Heart right ventricle (tissue), 16 donors: ENCODE data around the gene GON4L. TPM values are rescaled to one million over a fixed set of nuclear protein-coding genes. Genes with fewer than 3 reads are reported as not detected.
A peak's percentile ranks its signal among the peaks of the same experiment; 100 is the strongest.

Experiments
- ATAC-seq, 8 donors: fragments of 200-7000 bp; cut with Tn5 transposase; one replicate each; pipeline ENCODE4 v1.9.1; 2020; ENCODE audit warnings: mild to moderate bottlenecking in 8 of 8, moderate library complexity in 8 of 8, moderate number of reproducible peaks in 1 of 8
- DNase-seq, 2 donors: peaks; one replicate each; pipeline ENCODE4 v3.0.0-alpha.2; 2020
- H3K27ac ChIP-seq, 10 donors: fragments of 200-600 bp; sonication (generic) in 2 of 10; one replicate each; pipeline versions ENCODE4 v1.5.0 to v1.8.0; 2020 to 2022; ENCODE audit warnings: mild to moderate bottlenecking in 3 of 10
- H3K27me3 ChIP-seq, 7 donors: fragments of 200-600 bp; one replicate each; pipeline ENCODE4 v1.8.0; 2021 to 2022; ENCODE audit warnings: mild to moderate bottlenecking in 2 of 7
- H3K36me3 ChIP-seq, 9 donors: fragments of 200-600 bp; sonication (generic) in 1 of 9; one replicate each; pipeline versions ENCODE4 v1.5.0 to v1.8.0; 2020 to 2022; ENCODE audit warnings: mild to moderate bottlenecking in 2 of 9
- H3K4me1 ChIP-seq, 9 donors: fragments of 200-600 bp; sonication (generic) in 1 of 9; one replicate each; pipeline versions ENCODE4 v1.5.0 to v1.8.0; 2020 to 2022; ENCODE audit warnings: mild to moderate bottlenecking in 4 of 9
- H3K4me3 ChIP-seq, 10 donors: fragments of 200-600 bp; sonication (generic) in 2 of 10; one replicate each; pipeline versions ENCODE4 v1.5.0 to v1.8.0; 2020 to 2022; ENCODE audit warnings: mild to moderate bottlenecking in 7 of 10, moderate library complexity in 2 of 10
- H3K9me3 ChIP-seq, 11 donors: fragments of 200-600 bp in 10 of 11; sonication (generic) in 2 of 11; one replicate each; pipeline versions ENCODE4 v1.5.0 to v1.8.0; 2013 to 2022; ENCODE audit warnings: mild to moderate bottlenecking in 2 of 11, control low read depth in 1 of 11, moderate library complexity in 1 of 11
- WGBS, 2 donors: extraction: QIAGEN DNeasy Blood & Tissue Kit; methylation state at CpG; one replicate each; pipeline ENCODE4 v1.1.7; 2013; ENCODE audit warnings: inconsistent platforms in 1 of 2; 5-methylcytosine and 5-hydroxymethylcytosine counted together
- intact Hi-C, 10 donors: fragments of 100-400 bp; cut with DNase I; formaldehyde crosslinking; loops; one replicate each; pipeline versions ENCODE4 v1.11.1 to v1.14.2; 2022
- polyA plus RNA-seq, 2 donors: library from polyadenylated mRNA; stranded (reverse); fragments of 200-250 nt; gene quantifications; one replicate each; pipeline ENCODE4 v1.2.3, GENCODE V29; 2013
- total RNA-seq, 10 donors: library from RNA; stranded (reverse); fragmentation: NEBNext Ultra II Directional in 3 of 10; extraction: Animal tissue kit (Norgen Biotek cat#: 25700) in 3 of 10; gene quantifications; one replicate each; pipeline versions ENCODE4 v1.2.1 to v1.2.4, GENCODE V29; 2021 to 2023
- TF ChIP-seq, protein P1 (sequence below), 9 donors: fragments of 200-600 bp; sonication (generic) in 2 of 9; IDR thresholded peaks; one replicate each; pipeline versions ENCODE4 v1.5.0 to v1.8.0; 2021 to 2022; ENCODE audit warnings: antibody characterized with exemption in 9 of 9, mild to moderate bottlenecking in 5 of 9, moderate library complexity in 1 of 9
- donor health status: Arrhythmogenic right ventricular cardiomyopathy.
- donor health status: ischemic (EF 13 %, LVEDD 7.1; RV severe dilation, severe dysfunction).
- donor health status: healthy with polysubstance abuse.
- donor health status: DM: no; HTN: yes; CAD: no.
- donor health status: DM: no; HTN: no; CAD: no.
- donor health status: ischemic (EF 25% LVEDD 6.9; RV normal size, moderate dysfunction).
- donor health status: ischemic (EF 25% LVEDD 5.7; RV mildly dilated, moderate dysfunction).
- donor health status: healthy.
- donor health status: DM: yes; HTN: yes; CAD: no.
- donor health status: Ischemic cardiomyopathy.
- donor health status: ischemic (EF 35%, LVEDD 5.7; RV mildly dilated, moderate dysfunction).
- donor health status: nonischemic (EF 11% LVEDD 7.7; RV severe dilation, severe dysfunction).
- donor health status: DM: yes; HTN: yes; CAD: no.
- donor health status: PGD.
- donor health status: ischemic (EF 29% LVEDD 5.4; RV normal size, mild dysfunction).
- donor health status: nonischemic (EF 23%, LVEDD 6.1; RV moderate dilation, normal function).

Gene GON4L
- total and polyA plus RNA-seq, 12 donors: 8.8 to 30.7 (median 26.7) TPM

DNA sequence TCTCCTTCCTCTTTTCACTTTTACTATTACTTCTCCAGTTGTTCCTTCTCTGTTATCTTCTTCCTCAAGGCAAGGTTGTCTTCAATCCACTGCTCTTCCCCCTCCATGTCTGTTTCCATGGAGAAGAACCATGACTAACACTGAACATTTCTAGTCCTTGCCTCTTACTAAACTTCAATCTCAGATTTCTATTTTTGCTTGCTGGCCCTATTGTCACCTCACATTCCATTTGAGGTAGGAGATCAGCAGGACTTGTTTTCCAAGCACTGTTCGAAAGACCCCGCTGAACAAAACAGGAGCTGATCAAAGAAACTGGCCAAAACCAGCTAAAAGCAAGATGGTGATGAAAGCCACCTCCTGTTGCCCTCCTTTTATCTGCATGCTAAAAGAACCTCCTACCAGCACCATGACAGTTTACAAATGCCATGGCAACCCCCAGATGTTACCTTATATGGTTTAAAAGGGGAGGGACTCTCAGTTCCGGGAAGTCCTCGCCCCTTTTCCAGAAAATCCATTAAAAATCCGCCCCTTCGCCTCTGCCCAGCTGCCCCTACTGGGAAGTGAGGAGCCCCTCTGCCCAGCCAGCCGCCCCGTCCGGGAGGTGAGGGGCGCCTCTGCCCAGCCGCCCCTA lies 22.6 kb downstream of the GON4L start:
- TF ChIP-seq, protein P1, sequence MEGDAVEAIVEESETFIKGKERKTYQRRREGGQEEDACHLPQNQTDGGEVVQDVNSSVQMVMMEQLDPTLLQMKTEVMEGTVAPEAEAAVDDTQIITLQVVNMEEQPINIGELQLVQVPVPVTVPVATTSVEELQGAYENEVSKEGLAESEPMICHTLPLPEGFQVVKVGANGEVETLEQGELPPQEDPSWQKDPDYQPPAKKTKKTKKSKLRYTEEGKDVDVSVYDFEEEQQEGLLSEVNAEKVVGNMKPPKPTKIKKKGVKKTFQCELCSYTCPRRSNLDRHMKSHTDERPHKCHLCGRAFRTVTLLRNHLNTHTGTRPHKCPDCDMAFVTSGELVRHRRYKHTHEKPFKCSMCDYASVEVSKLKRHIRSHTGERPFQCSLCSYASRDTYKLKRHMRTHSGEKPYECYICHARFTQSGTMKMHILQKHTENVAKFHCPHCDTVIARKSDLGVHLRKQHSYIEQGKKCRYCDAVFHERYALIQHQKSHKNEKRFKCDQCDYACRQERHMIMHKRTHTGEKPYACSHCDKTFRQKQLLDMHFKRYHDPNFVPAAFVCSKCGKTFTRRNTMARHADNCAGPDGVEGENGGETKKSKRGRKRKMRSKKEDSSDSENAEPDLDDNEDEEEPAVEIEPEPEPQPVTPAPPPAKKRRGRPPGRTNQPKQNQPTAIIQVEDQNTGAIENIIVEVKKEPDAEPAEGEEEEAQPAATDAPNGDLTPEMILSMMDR (IDR thresholded peaks at IDR 0.05): no peak
- Histone ChIP-seq H3K4me1 (peaks cover 0 to 16% (median 8%) of the 10 kb centered on the region in 9 donors), H3K9me3 (no peaks in the 10 kb centered on the region), H3K27ac (no peak overlapping the region), H3K4me3 (no peak overlapping the region), H3K36me3 (peaks cover 0 to 32% (median 0%) of the 10 kb centered on the region in 9 donors), H3K27me3 (no peaks in the 10 kb centered on the region)
- ATAC-seq (peak in 2 of 8 donors; percentile 23 to 52), DNase-seq (no peak)
- WGBS, 2 donors: 93 to 95% methylated on average over 11 of the region's 11 CpGs
- intact Hi-C loops: no loop called here

DNA sequence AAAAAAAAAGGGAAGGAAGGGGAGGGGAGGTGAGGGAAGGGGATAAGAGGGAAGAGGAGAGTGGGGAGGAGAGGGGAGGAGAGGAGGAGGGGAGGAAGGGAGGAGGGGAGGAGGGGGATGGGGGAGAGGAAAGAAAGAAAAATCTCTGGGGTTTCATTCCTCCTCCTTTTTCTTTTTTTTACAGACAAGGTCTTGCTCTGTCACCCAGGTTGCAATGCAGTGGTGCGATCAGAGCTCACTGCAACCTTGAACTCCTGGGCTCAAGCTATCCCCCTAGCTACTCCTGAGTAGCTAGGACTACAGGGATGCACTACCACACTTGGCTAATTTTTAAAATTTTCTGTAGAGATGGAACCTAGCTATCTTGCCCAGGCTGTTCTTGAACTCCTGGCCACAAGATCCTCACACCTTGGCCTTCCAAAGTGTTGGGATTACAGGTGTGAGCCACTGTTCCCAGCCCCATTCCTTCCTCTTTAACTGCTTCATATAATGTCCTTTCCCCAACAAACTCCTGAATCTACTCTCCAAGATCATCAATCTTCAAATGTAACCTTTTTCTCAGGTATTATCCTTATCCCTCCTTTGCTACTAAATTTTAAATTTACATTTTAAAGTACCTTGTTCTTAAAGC lies 23.2 kb downstream of the GON4L start:
- TF ChIP-seq, protein P1 (IDR thresholded peaks at IDR 0.05): no peak
- no peak for DNase-seq

DNA sequence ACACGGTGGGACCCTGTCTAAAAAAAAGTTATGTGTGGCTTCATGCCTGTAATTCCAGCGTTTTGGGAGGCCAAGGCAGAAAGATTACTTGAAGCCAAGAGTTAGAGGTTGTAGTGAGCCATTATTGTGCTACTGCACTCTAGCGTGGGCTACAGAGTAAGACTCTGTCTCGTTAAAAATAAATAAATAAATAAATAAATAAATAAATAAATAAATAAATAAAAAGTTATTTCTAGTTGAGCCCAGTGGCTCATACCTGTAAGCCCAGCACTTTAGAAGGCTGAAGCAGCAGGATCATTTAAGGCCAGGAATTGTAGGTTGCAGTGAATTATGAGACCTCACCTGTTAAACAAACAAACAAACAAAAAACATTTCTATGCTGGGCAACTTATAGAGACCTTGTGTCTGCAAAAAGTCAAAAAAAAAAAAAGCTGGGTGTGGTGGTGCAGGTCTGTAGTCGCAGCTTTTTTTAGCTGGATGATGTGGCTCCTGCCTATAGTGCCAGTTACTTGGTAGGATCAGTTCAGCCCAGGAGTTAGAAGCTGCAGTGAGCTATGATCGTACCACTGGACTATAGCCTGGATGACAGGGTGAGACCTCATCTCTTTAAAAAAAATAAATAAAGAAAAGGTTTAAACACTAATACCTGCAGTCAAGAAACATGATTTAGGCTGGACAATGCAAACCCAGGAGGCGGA lies 25.6 kb downstream of the GON4L start:
- Histone ChIP-seq H3K27ac (no peak overlapping the region), H3K4me1 (peaks cover 0 to 16% (median 8%) of the 10 kb centered on the region in 9 donors), H3K4me3 (no peak overlapping the region), H3K36me3 (peaks cover 0 to 37% (median under 1%) of the 10 kb centered on the region in 9 donors), H3K9me3 (no peaks in the 10 kb centered on the region), H3K27me3 (no peaks in the 10 kb centered on the region)
- intact Hi-C loops: no loop called here
- TF ChIP-seq, protein P1 (IDR thresholded peaks at IDR 0.05): no peak
- DNase-seq (no peak), ATAC-seq (peak in 4 of 8 donors; percentile 33 to 78 (median 51))
- 90 to 94% methylated on average over 7 of the region's 7 CpGs for WGBS, 2 donors

More for the DNA sequence above, 23.2 kb downstream of the GON4L start:
- peaks cover 0 to 32% (median 0%) of the 10 kb centered on the region in 9 donors for H3K36me3 ChIP-seq
- intact Hi-C loops: no loop called here
- ATAC-seq: no peak
- no peak overlapping the region for H3K27ac ChIP-seq
- H3K4me1 ChIP-seq: peaks cover 0 to 16% (median 8%) of the 10 kb centered on the region in 9 donors
- 86 to 96% methylated on average over 1 of the region's 1 CpG for WGBS, 2 donors
- no peaks in the 10 kb centered on the region for H3K9me3 ChIP-seq
- H3K4me3 ChIP-seq: no peak overlapping the region
- H3K27me3 ChIP-seq: no peaks in the 10 kb centered on the region

DNA sequence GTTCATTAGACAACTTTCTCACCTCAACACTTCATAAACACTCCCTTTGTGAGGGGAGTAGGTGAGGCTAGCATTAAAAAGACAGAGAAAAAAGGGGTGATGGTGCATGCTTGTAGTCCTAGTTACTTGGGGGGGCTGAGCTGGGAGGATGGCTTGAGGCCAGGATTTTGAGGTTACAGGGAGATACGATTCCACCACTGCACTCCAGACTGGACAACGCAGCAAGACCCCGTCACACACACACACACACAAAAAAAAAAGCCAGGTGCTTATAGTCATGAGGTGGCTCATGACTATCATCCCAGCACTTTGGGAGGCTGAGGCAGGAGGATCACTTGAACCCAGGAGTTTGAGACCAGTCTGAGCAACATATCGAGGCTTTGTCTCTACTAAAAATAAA lies 29.6 kb downstream of the GON4L start:
- WGBS, 2 donors: 85 to 88% methylated on average over 4 of the region's 4 CpGs

More for the DNA sequence above, 29.6 kb downstream of the GON4L start:
- H3K27ac ChIP-seq: no peak overlapping the region
- H3K36me3 ChIP-seq: peaks cover 0 to 72% (median 25%) of the 10 kb centered on the region in 9 donors
- TF ChIP-seq, protein P1 (IDR thresholded peaks at IDR 0.05): no peak
- ATAC-seq (no peak), DNase-seq (no peak)
- H3K9me3 ChIP-seq: no peaks in the 10 kb centered on the region
- H3K27me3 ChIP-seq: no peaks in the 10 kb centered on the region
- intact Hi-C loops: no loop called here
- peaks cover 0 to 6% (median 0%) of the 10 kb centered on the region in 9 donors for H3K4me1 ChIP-seq
- H3K4me3 ChIP-seq: no peak overlapping the region
